HG03159 (cell line): ENCODE results near the gene SLC16A12.

ENCODE experiments used
- ATAC-seq: cut with Tn5 transposase; IDR thresholded peaks from one replicate; pipeline ENCODE4 v1.9.1; 2021; ENCODE audit warnings: mild to moderate bottlenecking, moderate library complexity; ENCODE audit not compliant: unreplicated experiment

Gene SLC16A12

GRCh38 chr10:89535171-89536012 is at the start of gene SLC16A12:
Gene SLC16A12 (minus strand): TSS chr10:89535594. CDS start chr10:89462578, 73,016 bp downstream.
- no peak for ATAC-seq

- no peak for ATAC-seq
Observed at GRCh38 chr10:89582022-89582421, 46.6 kb upstream of the SLC16A12 start.

GRCh38 chr10:89580243-89580642 is 44.8 kb upstream of the SLC16A12 start:
- no peak for ATAC-seq

- no peak for ATAC-seq
Observed at GRCh38 chr10:89576696-89577095, 41.3 kb upstream of the SLC16A12 start.

- no peak for ATAC-seq
Observed at GRCh38 chr10:89576022-89576421, 40.6 kb upstream of the SLC16A12 start.

GRCh38 chr10:89575031-89575430 is 39.6 kb upstream of the SLC16A12 start:
- no peak for ATAC-seq

GRCh38 chr10:89574368-89574767 is 39.0 kb upstream of the SLC16A12 start:
- ATAC-seq = no peak

- ATAC-seq = no peak
Observed at GRCh38 chr10:89567576-89568245, 32.3 kb upstream of the SLC16A12 start.

- no peak for ATAC-seq
Observed at GRCh38 chr10:89566992-89567391, 31.6 kb upstream of the SLC16A12 start.

- ATAC-seq = no peak
Observed at GRCh38 chr10:89566095-89566950, 30.9 kb upstream of the SLC16A12 start.

GRCh38 chr10:89565180-89565579 is 29.8 kb upstream of the SLC16A12 start:
- ATAC-seq = no peak

GRCh38 chr10:89563861-89564478 is 28.6 kb upstream of the SLC16A12 start:
- no peak for ATAC-seq

- ATAC-seq = no peak
Observed at GRCh38 chr10:89563311-89563710, 27.9 kb upstream of the SLC16A12 start.

- no peak for ATAC-seq
Observed at GRCh38 chr10:89556600-89556999, 21.2 kb upstream of the SLC16A12 start.

GRCh38 chr10:89555688-89556445 is 20.5 kb upstream of the SLC16A12 start:
- ATAC-seq = no peak

- no peak for ATAC-seq
Observed at GRCh38 chr10:89554433-89554832, 19.0 kb upstream of the SLC16A12 start.

GRCh38 chr10:89553064-89553734 is 17.8 kb upstream of the SLC16A12 start:
- no peak for ATAC-seq

- no peak for ATAC-seq
Observed at GRCh38 chr10:89552213-89552612, 16.8 kb upstream of the SLC16A12 start.

- no peak for ATAC-seq
Observed at GRCh38 chr10:89550509-89550908, 15.1 kb upstream of the SLC16A12 start.

- ATAC-seq = no peak
Observed at GRCh38 chr10:89549510-89549909, 14.1 kb upstream of the SLC16A12 start.
